ENCODE measurements around the gene MRM1. TPM values are rescaled to one million over a fixed set of nuclear protein-coding genes. Genes with fewer than 3 reads are reported as not detected.

MRM1 gene
- total RNA-seq, 1 donor from 2014 or later, result 10.3 TPM

Other genes starting within 250 kb of the MRM1 start
- not detected in 2 replicates for gene TBC1D3H, start 213.1 kb upstream of the MRM1 start, total RNA-seq
- 37.6 and 38.0 TPM in 2 replicates for gene ZNHIT3, start 114.9 kb upstream of the MRM1 start, total RNA-seq
- gene MYO19, start 66.7 kb upstream of the MRM1 start, total RNA-seq, result 105 and 115 TPM in 2 replicates
- 14.4 and 15.8 TPM in 2 replicates for gene PIGW, start 66.6 kb upstream of the MRM1 start, total RNA-seq
- 103 and 108 TPM in 2 replicates for gene GGNBP2, start 56.7 kb upstream of the MRM1 start, total RNA-seq
- 5.7 and 6.1 TPM in 2 replicates for gene DHRS11, start 9.7 kb upstream of the MRM1 start, total RNA-seq